GM12878 (cell line): ENCODE data around the gene BANP. TPM values are rescaled to one million over a fixed set of nuclear protein-coding genes. Genes with fewer than 3 reads are reported as not detected.
A peak's percentile ranks its signal among the peaks of the same experiment; 100 is the strongest.
"Not testable (repeated sequence)": the region's sequence is repeated elsewhere in the genome, so short reads cannot be mapped to it uniquely, and the experiment has no call there.

Experiments used
- ATAC-seq: fragments of 200-7000 bp; cut with Tn5 transposase; 3 replicates; pipeline ENCODE4 v1.9.1; 2020; ENCODE audit warnings: mild to moderate bottlenecking, moderate library complexity
- BruUV-seq: library from RNA; stranded (reverse); fragments of 400-500 nt; replicated peaks from 2 replicates; lab custom pipeline; 2021; lab: Mats Ljungman, UMichigan
- CTCF ChIA-PET: fragments of 300-600 bp; sonication (Branson Sonifier 250); formaldehyde crosslinking; extraction: SDS; loops from one replicate; lab custom pipeline; 2021; ENCODE audit warnings: inconsistent platforms; lab: Yijun Ruan, JAX
- POLR2A ChIA-PET: fragments of 350-600 bp; formaldehyde crosslinking; extraction: SDS; loops from one replicate; lab custom pipeline; 2021; ENCODE audit warnings: inconsistent platforms; lab: Charles Lee
- RAD21 ChIA-PET: fragments of 300-600 bp; sonication (Branson Sonifier 250); formaldehyde crosslinking; loops from one replicate; lab custom pipeline; 2023; ENCODE audit warnings: antibody characterized with exemption; ENCODE audit not compliant: unreplicated experiment; lab: Charles Lee
- SMC1A ChIA-PET: fragments of 300-600 bp; sonication (Branson Sonifier 250); formaldehyde crosslinking; loops from one replicate; lab custom pipeline; 2023; ENCODE audit not compliant: unreplicated experiment, uncharacterized antibody; lab: Charles Lee
- DNase-seq: peaks from one replicate; pipeline ENCODE4 v3.0.0-alpha.2; 2011; ENCODE audit warnings: low read depth, low spot score
- FAIRE-seq: peaks from 3 replicates; lab custom pipeline; 2011; peaks lifted over from hg19 to GRCh38; lab: Jason Lieb, UNC
- H2AFZ ChIP-seq: 2 replicates; pipeline ENCODE4 v1.6.0; 2011; ENCODE audit warnings: low read depth, low read length, control low read depth; ENCODE audit not compliant: control insufficient read depth
- H3K27ac ChIP-seq: 2 replicates; pipeline ENCODE4 v1.5.1; 2011; ENCODE audit warnings: control low read depth; ENCODE audit not compliant: control insufficient read depth, insufficient read depth
- H3K27me3 ChIP-seq, 2 experiments: replicated peaks in 1 of 2; 2 replicates each; pipeline versions ENCODE4 v1.6.0 to v1.6.1; 2011; ENCODE audit warnings: low read length in 1 of 2; ENCODE audit not compliant: control insufficient read depth in 2 of 2, insufficient read depth in 2 of 2
- H3K36me3 ChIP-seq, 2 experiments: 2 replicates each; pipeline ENCODE4 v1.5.1; 2011; ENCODE audit warnings: low read length in 1 of 2; ENCODE audit not compliant: control insufficient read depth in 2 of 2, insufficient read depth in 2 of 2
- H3K4me1 ChIP-seq: 2 replicates; pipeline ENCODE4 v1.6.1; 2011; ENCODE audit warnings: mild to moderate bottlenecking, low read length, moderate library complexity, mixed read lengths; ENCODE audit not compliant: control insufficient read depth, insufficient read depth
- H3K4me2 ChIP-seq: 2 replicates; pipeline ENCODE4 v1.6.0; 2011; ENCODE audit warnings: control low read depth; ENCODE audit not compliant: control insufficient read depth, insufficient read depth
- H3K4me3 ChIP-seq: fragments of 200-600 bp; sonication (generic); 2 replicates; pipeline ENCODE4 v1.5.1; 2016
- H3K79me2 ChIP-seq: 2 replicates; pipeline ENCODE4 v1.6.0; 2011; ENCODE audit warnings: low read length; ENCODE audit not compliant: control insufficient read depth, insufficient read depth
- H3K9ac ChIP-seq: 2 replicates; pipeline ENCODE4 v1.8.0; 2011; ENCODE audit warnings: low read length, control low read depth, mixed read lengths; ENCODE audit not compliant: control insufficient read depth, insufficient read depth
- H3K9me3 ChIP-seq: replicated peaks from 3 replicates; pipeline ENCODE4 v1.5.1; 2011; ENCODE audit warnings: mild to moderate bottlenecking, low read length; ENCODE audit not compliant: control insufficient read depth, insufficient read depth
- H4K20me1 ChIP-seq: 2 replicates; pipeline ENCODE4 v1.6.0; 2011; ENCODE audit not compliant: control insufficient read depth, insufficient read depth
- CTCF ChIP-seq, 3 experiments: IDR thresholded peaks in 2 of 3; conservative IDR thresholded peaks in 1 of 3; 2 replicates each; pipeline ENCODE4 v1.5.1; 2011; ENCODE audit warnings: low read depth in 3 of 3, low read length in 3 of 3, mild to moderate bottlenecking in 3 of 3, control low read depth in 2 of 3, moderate library complexity in 2 of 3, inconsistent platforms in 1 of 3, mixed read lengths in 1 of 3; ENCODE audit not compliant: control insufficient read depth in 2 of 3, insufficient read depth in 1 of 3; ENCODE audit errors: extremely low read depth in 1 of 3
- SPI1 ChIP-seq: IDR thresholded peaks from 2 replicates; pipeline ENCODE4 v1.6.1; 2011; ENCODE audit warnings: low read depth, mild to moderate bottlenecking, low read length, moderate library complexity, borderline replicate concordance; ENCODE audit not compliant: insufficient read depth
- WGBS: methylation state at CpG from one replicate; pipeline ENCODE4 v1.1.6; 2016; ENCODE audit warnings: low lambda C conversion rate; ENCODE audit not compliant: insufficient replicate concordance, insufficient coverage; ENCODE audit errors: missing lambda C conversion rate; 5-methylcytosine and 5-hydroxymethylcytosine counted together
- in situ Hi-C: fragments of 300-500 bp; cut with MboI; formaldehyde crosslinking; loops from 9 replicates; pipeline ENCODE4 v1.14.3; 2018; ENCODE audit warnings: mixed read lengths
- intact Hi-C: fragments of 100-400 bp; cut with micrococcal nuclease; formaldehyde crosslinking; loops from one replicate; pipeline ENCODE4 v1.14.2; 2022; ENCODE audit not compliant: unreplicated experiment
- polyA plus RNA-seq, 11 experiments: library from polyadenylated mRNA; depleted of rRNA in 4 of 11; unstranded in 6 of 11; stranded (reverse) in 5 of 11; fragments of >200 nt; fragmentation: Nextera tagmentation in 4 of 11; fragmentation: Illumina TruSeq in 1 of 11; extraction: Ambion mirVana in 4 of 11; extraction: Trizol in 1 of 11; gene quantifications; 1 replicate in 1 of 11; 2 replicates in 10 of 11; pipeline versions ENCODE4 v1.2.1 to v1.2.3, GENCODE V29; 2011 to 2016; ENCODE audit warnings: inconsistent platforms in 2 of 11, missing spikeins in 2 of 11, low read depth in 1 of 11
- total RNA-seq, 4 experiments: library from RNA; depleted of rRNA in 3 of 4; stranded (reverse); fragments of >200 nt in 3 of 4; fragmentation: Illumina TruSeq in 1 of 4; extraction: Trizol in 1 of 4; gene quantifications; 2 replicates each; pipeline versions ENCODE4 v1.2.1 to v1.2.3, GENCODE V29; 2013 to 2021

BANP gene
- total and polyA plus RNA-seq, 10 of the 15 experiments (the other 5 are each of a cell fraction or from before 2014, with no cell fraction given): 3.9 to 21.9 (median 12.2) TPM

GRCh38 chr16:87982581-87983041, 31.4 kb downstream of the BANP start (continued):
- TF ChIP-seq SPI1: no peak

- SMC1A ChIA-PET, DNase-seq, H3K4me2 ChIP-seq, POLR2A ChIA-PET, H3K27me3 ChIP-seq, H4K20me1 ChIP-seq, H3K4me3 ChIP-seq, H3K4me1 ChIP-seq, intact Hi-C loops, H3K9me3 ChIP-seq, in situ Hi-C loops, FAIRE-seq, H3K9ac ChIP-seq, H2AFZ ChIP-seq, H3K79me2 ChIP-seq, BruUV-seq, H3K27ac ChIP-seq: not testable (repeated sequence)
- 88% methylated on average over 20 of the region's 20 CpGs for WGBS
- RAD21 ChIA-PET: interaction anchor here (1.7 kb wide), 1 partner anchor 454 kb away, joined by 5 read pairs; no protein-coding TSS in a partner anchor
- peaks cover 3 to 10% of the 10 kb centered on the region in 2 experiments; a peak in 3 of 4 replicates for H3K36me3 ChIP-seq
- peak; percentile 59 for ATAC-seq
- CTCF ChIA-PET: interaction anchor here (0.7 to 1.1 kb wide), 3 partner anchors 12 to 80 kb away, joined by 3 read pairs; no protein-coding TSS in a partner anchor
- peak in 2 of 3 experiments; percentile 11 to 35; a peak in 2 of 6 replicates for TF ChIP-seq CTCF (IDR thresholded peaks at IDR 0.05 in 2 of 3, conservative IDR thresholded peaks at IDR 0.05 in 1 of 3; ENCODE audit: control insufficient read depth in 2 of 3, extremely low read depth in 1 of 3, insufficient read depth in 1 of 3, low read depth in 3 of 3, low read length in 3 of 3)
Measured at GRCh38 chr16:87983072-87983736, 32.0 kb downstream of the BANP start.
